ENCODE results near the gene SHC4.

SHC4 gene

GRCh38 chr15:48828906-48829305 lies 134.8 kb downstream of the SHC4 start:
- no peak overlapping the region for H3K4me3 ChIP-seq (ENCODE audit: control insufficient read depth, low read depth, low read length)
- TF ChIP-seq, protein P1, sequence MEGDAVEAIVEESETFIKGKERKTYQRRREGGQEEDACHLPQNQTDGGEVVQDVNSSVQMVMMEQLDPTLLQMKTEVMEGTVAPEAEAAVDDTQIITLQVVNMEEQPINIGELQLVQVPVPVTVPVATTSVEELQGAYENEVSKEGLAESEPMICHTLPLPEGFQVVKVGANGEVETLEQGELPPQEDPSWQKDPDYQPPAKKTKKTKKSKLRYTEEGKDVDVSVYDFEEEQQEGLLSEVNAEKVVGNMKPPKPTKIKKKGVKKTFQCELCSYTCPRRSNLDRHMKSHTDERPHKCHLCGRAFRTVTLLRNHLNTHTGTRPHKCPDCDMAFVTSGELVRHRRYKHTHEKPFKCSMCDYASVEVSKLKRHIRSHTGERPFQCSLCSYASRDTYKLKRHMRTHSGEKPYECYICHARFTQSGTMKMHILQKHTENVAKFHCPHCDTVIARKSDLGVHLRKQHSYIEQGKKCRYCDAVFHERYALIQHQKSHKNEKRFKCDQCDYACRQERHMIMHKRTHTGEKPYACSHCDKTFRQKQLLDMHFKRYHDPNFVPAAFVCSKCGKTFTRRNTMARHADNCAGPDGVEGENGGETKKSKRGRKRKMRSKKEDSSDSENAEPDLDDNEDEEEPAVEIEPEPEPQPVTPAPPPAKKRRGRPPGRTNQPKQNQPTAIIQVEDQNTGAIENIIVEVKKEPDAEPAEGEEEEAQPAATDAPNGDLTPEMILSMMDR (conservative IDR thresholded peaks at IDR 0.05; ENCODE audit: control insufficient read depth, insufficient read depth, low read depth, low read length): no peak
- no peak for DNase-seq (ENCODE audit: low read depth)

DNA sequence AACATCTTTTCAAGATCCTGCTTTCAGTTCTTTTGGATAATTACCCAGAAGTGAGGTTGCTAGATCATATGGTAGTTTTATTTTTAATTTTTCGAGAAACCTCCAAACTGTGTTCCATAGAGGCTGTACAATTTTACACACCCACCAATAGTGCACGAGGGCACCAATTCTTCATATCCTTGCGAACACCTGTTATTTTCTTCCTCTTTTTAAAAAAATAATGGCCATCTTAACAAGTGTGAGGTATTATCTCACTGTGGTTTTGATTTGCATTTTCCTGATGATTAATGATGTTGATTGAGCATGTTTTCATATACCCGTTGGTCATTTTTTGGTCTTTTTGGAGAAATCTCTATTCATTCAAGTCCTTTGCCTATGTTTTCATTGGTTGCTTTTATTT lies 135.2 kb downstream of the SHC4 start:
- H3K4me3 ChIP-seq (ENCODE audit: control insufficient read depth, low read depth, low read length): no peak overlapping the region
- TF ChIP-seq, protein P1 (conservative IDR thresholded peaks at IDR 0.05; ENCODE audit: control insufficient read depth, insufficient read depth, low read depth, low read length): no peak
- DNase-seq (ENCODE audit: low read depth): no peak

GRCh38 chr15:48825075-48825474 lies 138.6 kb downstream of the SHC4 start:
- TF ChIP-seq, protein P1 (conservative IDR thresholded peaks at IDR 0.05; ENCODE audit: control insufficient read depth, insufficient read depth, low read depth, low read length): no peak
- DNase-seq (ENCODE audit: low read depth): no peak
- no peak overlapping the region for H3K4me3 ChIP-seq (ENCODE audit: control insufficient read depth, low read depth, low read length)

DNA sequence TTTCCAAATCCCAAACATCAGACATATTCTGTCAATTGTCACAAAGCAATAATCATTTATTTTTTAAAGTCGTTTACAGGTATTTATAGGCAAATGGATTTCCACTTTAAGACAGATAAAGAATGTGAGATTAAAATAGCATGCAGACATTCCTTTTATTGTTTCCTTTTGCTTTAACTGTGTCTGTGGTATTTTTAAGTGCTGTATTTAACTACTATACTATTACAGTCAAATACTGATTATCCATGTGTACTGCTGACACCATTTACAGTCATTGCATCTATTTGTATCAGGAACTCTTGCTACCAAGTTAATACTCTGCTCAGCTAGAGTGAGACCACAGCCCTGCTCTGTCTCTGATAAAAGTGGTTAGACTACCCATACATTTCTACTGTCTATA lies 140.0 kb downstream of the SHC4 start:
- no peak for DNase-seq (ENCODE audit: low read depth)
- H3K4me3 ChIP-seq (ENCODE audit: control insufficient read depth, low read depth, low read length): no peak overlapping the region
- TF ChIP-seq, protein P1 (conservative IDR thresholded peaks at IDR 0.05; ENCODE audit: control insufficient read depth, insufficient read depth, low read depth, low read length): no peak

GRCh38 chr15:48823237-48823636 lies 140.5 kb downstream of the SHC4 start:
- TF ChIP-seq, protein P1 (conservative IDR thresholded peaks at IDR 0.05; ENCODE audit: control insufficient read depth, insufficient read depth, low read depth, low read length): no peak
- H3K4me3 ChIP-seq (ENCODE audit: control insufficient read depth, low read depth, low read length): no peak overlapping the region
- no peak for DNase-seq (ENCODE audit: low read depth)

GRCh38 chr15:48814286-48814685 lies 149.4 kb downstream of the SHC4 start:
- no peak overlapping the region for H3K4me3 ChIP-seq (ENCODE audit: control insufficient read depth, low read depth, low read length)
- peak; percentile 27 for DNase-seq (ENCODE audit: low read depth)
- TF ChIP-seq, protein P1 (conservative IDR thresholded peaks at IDR 0.05; ENCODE audit: control insufficient read depth, insufficient read depth, low read depth, low read length): no peak

DNA sequence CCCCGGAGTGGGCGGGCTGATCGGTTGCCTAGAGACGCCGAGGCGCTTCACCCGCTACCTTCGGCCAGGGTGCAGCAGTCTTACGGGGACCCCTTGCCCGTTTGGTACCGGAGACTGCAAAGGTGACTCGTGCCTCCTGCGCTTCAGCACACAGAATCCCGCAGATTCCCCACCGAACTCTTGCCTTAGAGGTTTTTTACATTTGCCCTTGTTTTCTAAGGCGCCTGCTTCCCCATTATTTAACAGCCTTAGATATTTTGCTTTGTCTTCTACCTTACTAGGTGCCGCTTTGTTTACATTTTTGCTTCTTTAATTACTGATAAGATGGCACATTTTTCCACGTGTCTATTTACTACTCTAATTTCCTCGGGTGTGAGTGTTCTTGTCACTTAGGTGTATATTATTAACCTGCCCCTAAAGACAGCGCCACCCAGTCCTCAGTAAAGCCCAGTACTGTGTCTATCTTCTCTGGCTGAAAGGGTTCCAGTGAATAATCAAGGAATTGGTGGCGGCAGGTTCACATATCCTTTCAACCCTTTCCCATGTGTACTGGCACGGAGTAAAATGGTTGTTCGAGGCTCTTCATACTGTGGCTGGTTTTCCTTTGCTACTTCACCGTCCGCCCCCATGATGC lies 152.3 kb downstream of the SHC4 start:
- peak overlapping the region; percentile 100 for H3K4me3 ChIP-seq (ENCODE audit: control insufficient read depth, low read depth, low read length)
- DNase-seq (ENCODE audit: low read depth): no peak
- TF ChIP-seq, protein P1 (conservative IDR thresholded peaks at IDR 0.05; ENCODE audit: control insufficient read depth, insufficient read depth, low read depth, low read length): no peak
